Activated CD4-positive, alpha-beta T cell treated with anti-CD3 and anti-CD28 coated beads, Interleukin-2, amount 50 U/mL, for 24 hours (primary cell): ENCODE data around the gene OR2F1.

Experiments
- DNase-seq, 2 donors: peaks; one replicate each; pipeline ENCODE4 v3.0.0-alpha.2; 2020; ENCODE audit warnings: low read depth in 1 of 2, low spot score in 1 of 2

OR2F1 gene

GRCh38 chr7:143954544-143954943 is at the start of gene OR2F1:
Gene OR2F1, plus strand, starts transcription at chr7:143954844. Its CDS starts 5,127 bp downstream, at chr7:143959971.
- no peak for DNase-seq

GRCh38 chr7:143905509-143905908 is 49.1 kb upstream of the OR2F1 start:
- no peak for DNase-seq

GRCh38 chr7:143906151-143906550 is 48.5 kb upstream of the OR2F1 start:
- no peak for DNase-seq

DNA sequence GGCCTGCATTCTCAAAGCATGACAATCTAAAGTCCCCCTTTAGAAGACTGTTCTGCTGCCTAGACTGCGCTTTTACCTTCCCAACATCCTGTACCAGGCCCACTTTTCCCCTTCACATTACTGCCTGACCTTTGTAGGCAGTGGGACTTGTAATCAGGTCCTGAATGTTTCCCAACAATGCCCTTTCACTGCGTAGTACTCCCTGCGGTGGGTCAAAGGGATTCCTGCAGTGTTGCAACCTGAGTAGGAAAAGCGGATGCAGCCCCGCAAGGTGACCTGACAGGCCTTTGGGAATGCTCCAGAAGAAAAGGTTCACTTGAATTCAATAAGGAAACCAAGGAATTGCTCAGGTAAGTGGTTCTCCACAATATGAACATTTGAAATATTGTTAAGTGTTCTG is 47.7 kb upstream of the OR2F1 start:
- DNase-seq, result no peak

- DNase-seq, result no peak
These were observed 46.5 kb upstream of the OR2F1 start for GRCh38 chr7:143908120-143908519.

GRCh38 chr7:143909863-143910262 is 44.8 kb upstream of the OR2F1 start:
- no peak for DNase-seq

- DNase-seq, result no peak
These were observed 44.0 kb upstream of the OR2F1 start for GRCh38 chr7:143910473-143911248.

GRCh38 chr7:143913945-143914615 is 40.6 kb upstream of the OR2F1 start:
- no peak for DNase-seq

DNA sequence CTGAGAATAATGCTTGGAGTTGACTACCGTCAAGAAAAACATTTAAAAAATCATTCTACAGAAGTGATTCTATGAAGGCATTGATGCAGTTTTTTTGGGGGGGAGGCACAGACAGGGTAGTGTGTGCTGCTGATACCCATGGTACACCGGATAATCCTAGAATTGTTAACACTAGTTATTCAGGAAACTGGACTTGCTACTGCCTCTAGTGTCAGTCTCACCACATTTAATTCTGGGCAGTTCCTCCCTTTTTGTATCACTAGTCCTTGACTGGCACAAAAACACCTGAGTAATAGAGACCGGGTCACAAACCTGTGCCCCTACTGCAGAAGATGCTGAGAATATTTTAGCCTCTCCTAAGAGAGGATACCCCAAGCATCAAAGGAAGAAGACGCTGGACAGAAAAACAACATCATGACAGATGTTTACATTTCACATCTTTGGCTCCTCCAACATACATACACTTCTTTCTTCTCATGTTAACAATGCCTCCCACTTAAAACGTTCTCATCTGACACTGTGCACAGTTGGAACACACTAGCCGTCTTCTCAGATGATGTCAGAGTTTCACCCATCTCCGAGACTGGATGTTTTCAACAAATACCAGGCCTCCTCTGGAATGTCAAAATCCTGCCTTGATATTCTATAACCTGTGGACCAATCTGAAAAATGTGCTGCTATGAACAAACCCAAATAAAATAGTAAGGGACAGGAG is 39.5 kb upstream of the OR2F1 start:
- DNase-seq, result no peak

DNA sequence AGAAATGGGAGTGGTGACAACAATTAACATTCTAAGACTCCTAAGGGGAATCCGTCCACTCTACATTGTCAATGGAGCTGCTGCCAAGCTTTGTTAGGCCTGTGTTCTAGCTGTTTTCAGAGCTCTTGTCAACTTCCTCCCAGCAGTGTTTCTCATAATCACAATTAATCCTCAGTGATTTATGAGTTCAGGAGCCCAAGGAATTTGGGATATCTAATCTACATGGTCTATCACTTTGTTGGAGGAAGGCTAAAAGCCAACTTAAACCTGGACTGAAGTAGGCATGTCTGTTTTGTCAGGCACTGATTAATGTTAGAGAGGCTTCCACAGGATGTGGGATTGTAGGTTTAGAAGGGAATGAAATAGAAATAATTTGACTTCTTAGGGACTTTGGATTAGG is 29.8 kb upstream of the OR2F1 start:
- no peak for DNase-seq

- DNase-seq, result peak in 1 of 2 donors; percentile 13
These were observed 25.3 kb upstream of the OR2F1 start for GRCh38 chr7:143929224-143929920.

GRCh38 chr7:143931739-143932138 is 22.9 kb upstream of the OR2F1 start:
- no peak for DNase-seq

- DNase-seq, result no peak
These were observed 19.9 kb upstream of the OR2F1 start, which contains the start of gene OR2F2 for GRCh38 chr7:143934526-143935325. Gene OR2F2, plus strand, starts transcription at chr7:143935233. Its CDS starts 0 bp downstream, at chr7:143935233.

DNA sequence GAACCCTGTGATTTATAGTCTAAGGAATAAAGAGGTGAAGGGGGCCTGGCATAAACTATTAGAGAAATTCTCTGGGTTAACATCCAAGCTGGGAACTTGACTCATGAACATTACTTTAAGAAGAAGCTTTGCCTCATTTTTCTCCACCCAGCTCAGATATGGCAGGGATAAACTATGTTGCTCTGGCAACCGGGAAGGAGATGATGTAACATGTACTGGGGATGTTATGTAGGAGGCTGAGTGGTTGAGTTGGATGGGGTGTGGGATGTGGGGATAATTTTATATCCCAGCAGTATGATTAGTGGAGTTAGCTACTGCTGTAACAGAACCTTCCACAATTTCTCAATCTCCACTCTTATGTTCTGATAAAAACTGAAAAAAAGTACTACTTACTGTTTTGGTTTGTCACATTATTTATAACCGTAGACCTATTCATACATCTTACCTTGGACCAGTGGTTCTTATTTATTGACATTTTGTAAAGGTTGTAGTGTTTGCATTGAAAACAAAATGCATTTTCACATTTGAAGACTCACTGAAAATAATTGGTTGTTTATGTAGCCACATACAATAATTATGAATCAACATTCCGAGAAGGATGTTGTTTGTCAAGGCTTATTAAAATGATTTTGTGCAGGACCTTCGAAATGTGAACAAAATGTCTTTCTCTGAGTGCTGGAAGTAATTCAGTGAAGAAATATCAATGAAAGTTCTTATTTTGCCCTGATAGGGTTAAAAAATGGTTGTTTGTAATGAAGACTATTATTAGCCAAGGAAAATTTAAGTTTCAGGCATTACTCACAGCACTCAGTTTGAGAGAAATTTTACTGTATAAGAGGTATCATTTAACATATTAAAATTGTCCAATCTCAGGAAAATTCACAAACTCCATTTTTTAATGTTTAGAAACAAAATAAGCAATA is 18.3 kb upstream of the OR2F1 start:
- no peak for DNase-seq

DNA sequence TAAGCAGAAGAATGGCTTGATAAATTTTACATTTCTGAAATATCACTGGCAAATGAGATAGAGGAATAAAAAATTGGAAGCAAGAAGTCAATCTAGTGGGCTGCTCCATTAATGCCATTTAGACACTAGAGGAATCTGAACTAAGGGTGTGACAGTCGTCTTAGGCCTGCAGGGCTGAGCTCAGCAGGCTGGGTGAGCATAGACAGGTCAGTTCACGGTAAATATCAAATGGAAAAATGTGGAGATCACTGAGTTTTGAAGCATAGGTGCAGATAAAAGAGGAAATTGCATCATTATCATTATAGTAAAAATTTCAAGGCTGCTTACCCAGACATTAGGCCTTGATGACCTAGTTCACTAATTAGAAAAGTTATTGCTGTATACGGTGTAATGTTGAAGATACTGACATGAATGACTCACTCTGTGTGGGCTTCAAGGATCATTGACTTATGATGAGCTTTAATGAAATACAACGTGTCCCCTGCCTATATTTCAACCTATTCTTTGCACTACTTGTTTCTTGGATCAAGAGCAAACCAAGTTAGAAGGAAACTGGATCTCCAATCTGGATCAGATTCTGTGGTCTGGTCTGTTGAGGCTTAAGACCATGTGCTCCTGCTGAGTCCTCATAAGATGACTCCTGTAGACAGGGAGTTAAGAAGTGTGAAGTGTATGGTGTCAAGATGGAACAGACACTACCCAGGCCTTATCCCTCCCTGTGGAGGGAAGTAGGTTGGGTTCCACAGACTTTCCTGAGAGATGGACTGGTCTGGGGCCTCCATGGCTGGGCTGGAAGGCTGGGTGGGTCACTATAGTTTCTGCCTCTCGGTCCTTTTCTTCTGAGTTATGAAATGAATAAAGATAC is 16.0 kb upstream of the OR2F1 start:
- DNase-seq, result no peak

DNA sequence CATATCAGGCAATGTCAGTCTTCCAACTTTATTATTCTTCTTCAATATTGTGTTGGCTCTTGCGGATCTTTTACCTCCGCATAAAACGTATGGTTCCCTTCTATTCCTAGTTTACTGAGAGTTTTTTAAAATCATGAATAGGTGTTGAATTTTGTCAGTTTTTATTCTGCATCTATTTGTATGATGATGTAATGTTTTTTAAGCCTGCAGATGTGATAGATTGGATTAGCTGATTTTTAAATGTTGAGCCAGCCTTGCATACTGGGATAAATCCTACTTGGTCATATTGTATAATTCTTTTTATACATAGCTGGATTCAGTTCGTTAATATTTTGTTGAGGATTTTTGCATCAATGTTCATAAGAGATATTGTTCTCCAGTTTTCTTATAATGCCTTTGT is 9.2 kb upstream of the OR2F1 start:
- no peak for DNase-seq

- DNase-seq, result no peak
These were observed 7.5 kb upstream of the OR2F1 start for GRCh38 chr7:143947111-143947510.

- no peak for DNase-seq
These were observed 5.9 kb upstream of the OR2F1 start for GRCh38 chr7:143948733-143949132.
